ENCODE measurements around the gene KMT2E.

KMT2E gene

GRCh38 chr7:105131033-105131656, 117.1 kb downstream of the KMT2E start:
- no peak for DNase-seq

- no peak for DNase-seq
These were observed 117.9 kb downstream of the KMT2E start for GRCh38 chr7:105131890-105132289.

DNA sequence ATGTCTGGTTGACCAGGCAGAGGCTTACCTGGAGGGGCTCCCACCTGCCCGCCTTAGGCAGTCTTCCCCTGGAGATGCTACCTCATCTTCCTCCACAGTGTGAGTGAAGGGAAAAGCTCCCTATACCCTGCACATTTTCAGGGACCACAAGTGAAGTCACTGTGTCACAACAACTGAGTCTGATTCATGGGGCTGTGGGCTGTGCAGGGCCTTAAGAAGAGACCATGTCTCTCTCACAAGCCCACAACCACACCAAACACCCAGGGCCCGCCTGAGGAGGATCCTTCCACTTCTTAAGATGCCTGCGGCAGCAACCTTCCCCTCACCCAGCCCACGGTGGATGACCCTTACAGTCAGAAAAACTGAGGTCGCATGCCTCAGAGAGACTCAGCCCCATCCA, 118.3 kb downstream of the KMT2E start:
- no peak for DNase-seq

DNA sequence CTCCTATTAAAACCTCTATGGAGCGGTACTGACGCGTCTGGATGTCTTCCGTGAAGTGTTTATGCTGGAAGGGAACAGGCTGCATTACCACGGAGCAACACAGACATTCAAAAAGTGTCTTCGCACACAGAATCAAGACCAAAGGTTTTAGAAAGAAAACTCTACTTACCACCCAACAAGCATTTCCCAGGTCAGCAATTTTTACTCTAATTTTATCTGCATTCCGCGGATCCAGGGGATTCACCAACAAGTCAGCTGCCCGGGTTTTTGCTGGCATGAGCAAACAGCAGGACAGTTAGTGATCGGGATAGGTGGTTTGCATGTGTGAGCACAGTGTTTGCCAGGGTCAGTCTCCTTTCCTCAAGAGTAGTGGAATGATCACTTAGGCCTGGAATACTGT, 118.8 kb downstream of the KMT2E start:
- no peak for DNase-seq

DNA sequence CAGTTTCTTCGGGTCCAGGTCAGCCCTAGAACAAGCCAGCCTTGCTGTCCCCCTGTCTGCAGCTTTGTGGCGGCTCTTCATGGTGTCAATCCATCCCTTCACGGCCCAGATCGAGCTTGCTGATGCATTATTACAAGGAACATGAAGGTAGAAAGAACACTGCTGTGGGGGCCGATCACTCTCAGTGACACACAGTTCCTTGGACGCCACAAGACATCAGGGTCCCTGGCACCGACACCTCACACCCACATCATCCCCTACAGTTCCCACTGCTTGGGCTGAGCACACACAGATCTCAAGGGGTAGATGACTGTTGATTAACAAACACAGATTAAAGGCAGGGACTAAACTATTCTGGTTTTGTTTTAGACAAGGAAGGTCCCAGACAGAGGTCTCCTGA, 119.4 kb downstream of the KMT2E start:
- no peak for DNase-seq

DNA sequence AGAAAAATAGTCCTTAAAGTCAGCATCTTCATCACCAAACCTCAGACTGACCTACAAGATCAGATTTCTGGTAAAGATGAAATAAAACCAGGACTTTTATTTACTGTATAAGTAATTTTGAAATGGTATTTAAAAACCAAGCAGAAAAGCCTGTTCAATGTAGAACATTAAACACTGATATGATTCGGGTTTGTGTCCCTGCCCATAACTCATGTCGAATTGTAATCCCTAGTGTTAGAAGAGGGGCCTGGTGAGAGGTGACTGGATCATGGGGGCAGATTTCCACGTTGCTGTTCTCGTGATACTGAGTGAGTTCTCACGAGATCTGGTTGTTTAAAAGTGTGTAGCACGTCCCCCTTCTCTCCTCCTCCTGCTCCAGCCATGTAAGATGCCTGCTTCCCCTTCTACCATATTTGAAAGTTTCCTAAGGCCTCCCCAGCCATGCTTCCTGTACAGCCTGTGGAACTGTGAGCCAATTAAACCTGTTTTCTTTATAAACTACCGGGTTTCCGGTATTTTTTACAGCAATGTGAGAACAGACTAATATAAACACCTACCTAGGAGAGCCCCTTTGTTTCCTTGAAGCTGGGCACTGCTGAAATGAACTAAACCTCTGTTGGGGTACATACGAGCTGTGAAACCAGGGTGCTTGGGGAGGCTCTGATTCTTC, 120.1 kb downstream of the KMT2E start:
- DNase-seq = no peak

- DNase-seq = no peak
These were observed 122.2 kb downstream of the KMT2E start for GRCh38 chr7:105136221-105136620.

DNA sequence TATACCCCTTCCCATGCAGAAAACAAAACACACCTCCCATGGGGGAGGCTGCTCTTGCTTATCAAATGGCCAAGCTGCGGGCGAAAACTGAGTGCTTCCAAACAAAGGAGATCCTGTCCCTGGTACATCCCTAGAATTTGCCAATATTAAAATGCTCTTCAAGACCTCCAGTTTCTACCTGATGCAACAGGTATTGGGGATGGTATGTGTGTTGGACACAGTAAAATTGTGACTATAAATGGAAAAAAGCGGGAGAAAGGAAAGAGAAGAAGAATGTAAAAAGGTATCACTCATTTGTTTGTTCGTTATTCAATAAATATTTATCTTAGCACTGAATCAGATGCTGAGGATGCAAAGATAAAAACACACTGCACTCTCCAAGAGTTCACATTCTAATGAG, 123.9 kb downstream of the KMT2E start:
- DNase-seq = no peak

- DNase-seq = no peak
These were observed 125.4 kb downstream of the KMT2E start for GRCh38 chr7:105139381-105139780.

DNA sequence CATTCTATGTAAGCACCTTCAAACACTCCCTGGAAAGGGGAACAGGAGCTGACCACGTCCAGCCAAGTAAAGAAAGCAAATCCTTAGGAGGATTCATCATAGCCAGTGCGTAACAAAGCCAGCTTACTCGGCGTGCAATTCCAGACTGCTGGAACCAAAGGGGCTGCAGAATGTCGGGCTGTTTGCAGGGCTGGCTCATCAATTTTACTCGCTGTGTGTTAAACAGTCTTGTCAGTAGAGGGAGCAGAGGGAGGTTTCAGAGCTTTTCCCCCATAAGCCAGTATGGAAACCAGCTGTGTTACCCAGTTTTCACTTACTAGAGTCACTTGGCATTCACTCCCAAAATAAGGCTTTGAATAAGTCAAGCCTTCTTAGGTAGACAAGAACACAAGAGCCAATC, 127.1 kb downstream of the KMT2E start:
- no peak for DNase-seq

DNA sequence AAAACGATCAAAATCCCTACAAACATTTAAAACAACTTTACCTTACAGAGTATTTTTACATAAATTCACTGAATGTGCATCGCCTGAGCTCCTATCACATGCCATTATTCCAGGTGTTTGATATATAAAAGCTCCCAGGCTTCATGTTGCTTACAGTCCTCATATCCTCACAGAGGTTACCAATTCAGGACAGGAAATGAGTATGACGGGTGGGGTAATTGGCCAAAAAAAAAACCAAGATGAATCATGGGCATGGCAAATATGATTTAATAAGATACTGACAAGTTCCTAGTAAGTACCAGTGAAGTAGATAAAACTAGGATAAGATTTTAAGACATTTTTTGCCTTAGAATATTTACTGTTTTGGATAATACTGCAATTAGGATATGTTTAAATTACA, 135.8 kb downstream of the KMT2E start:
- no peak for DNase-seq

DNA sequence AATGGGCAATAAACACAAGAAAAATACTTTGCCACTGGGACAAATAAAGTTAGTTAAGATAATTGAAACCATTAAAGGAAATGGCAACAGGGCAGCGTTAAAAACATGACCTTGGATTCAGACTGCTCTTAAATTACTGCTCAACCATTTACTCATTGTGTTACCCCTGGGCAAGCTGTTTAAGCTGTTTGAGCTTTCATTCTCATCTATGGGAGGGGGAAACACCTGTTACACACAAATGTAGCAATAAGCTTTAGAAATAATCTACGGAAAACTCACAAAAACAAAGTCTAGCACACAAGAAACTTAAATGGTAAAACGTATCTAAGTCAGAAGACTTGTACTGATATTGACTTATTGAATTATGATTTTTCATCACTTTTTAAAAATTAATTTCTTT, 137.1 kb downstream of the KMT2E start:
- DNase-seq = no peak

DNA sequence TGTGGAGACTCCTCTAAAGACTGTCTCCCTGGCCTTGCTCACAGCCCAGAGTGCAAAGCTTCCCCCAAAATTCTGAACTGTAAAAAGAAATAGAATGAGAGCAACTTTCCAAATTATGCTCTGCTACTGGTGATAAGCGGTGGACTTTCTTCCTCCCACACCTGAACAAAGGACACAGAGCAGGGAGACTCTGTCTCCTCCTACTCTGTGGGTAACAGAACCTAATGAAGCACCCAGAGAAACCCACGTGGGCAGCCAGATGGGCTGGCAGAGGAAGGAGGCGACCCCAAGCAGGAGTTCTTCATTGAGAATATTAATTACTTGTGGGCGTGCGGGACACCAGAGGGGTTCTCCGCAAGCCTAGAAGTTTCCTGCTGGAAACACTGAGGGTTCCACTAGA, 139.5 kb downstream of the KMT2E start:
- no peak for DNase-seq

- no peak for DNase-seq
These were observed 140.1 kb downstream of the KMT2E start for GRCh38 chr7:105154084-105154483.

DNA sequence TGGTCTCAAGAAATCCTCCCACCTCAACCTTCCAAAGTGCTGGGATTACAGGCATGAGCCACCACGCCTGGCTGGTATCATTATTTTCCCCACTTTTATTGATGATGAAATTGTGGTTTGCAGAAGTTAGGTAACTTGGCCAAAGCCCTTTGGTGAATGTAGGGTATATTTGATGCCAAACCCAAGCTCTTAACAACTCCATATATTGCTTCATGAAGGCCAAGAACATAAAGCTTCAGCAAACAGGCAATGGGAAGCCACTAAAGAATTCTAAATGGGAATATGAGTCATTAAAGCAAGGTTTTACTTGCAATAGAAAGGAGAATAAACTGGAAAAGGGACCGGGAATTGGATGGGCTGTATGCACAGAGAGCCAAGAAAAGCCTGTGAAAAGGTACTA, 142.7 kb downstream of the KMT2E start:
- no peak for DNase-seq

GRCh38 chr7:105157278-105157677, 143.3 kb downstream of the KMT2E start:
- DNase-seq = no peak

- no peak for DNase-seq
These were observed 147.4 kb downstream of the KMT2E start for GRCh38 chr7:105161366-105161765.

Measured in activated naive CD4-positive, alpha-beta T cell treated with Interleukin-2 at 50 U/mL for 16 hours (primary cell).